GM12878 (cell line): Measurements from ENCODE around the gene RNU2-63P. TPM values are rescaled to one million over a fixed set of nuclear protein-coding genes. Genes with fewer than 3 reads are reported as not detected.

Experiments used
- ATAC-seq: fragments of 200-7000 bp; cut with Tn5 transposase; 3 replicates; pipeline ENCODE4 v1.9.1; 2020; ENCODE audit warnings: mild to moderate bottlenecking, moderate library complexity
- BruUV-seq: library from RNA; stranded (reverse); fragments of 400-500 nt; replicated peaks from 2 replicates; lab custom pipeline; 2021; lab: Mats Ljungman, UMichigan
- CTCF ChIA-PET: fragments of 300-600 bp; sonication (Branson Sonifier 250); formaldehyde crosslinking; extraction: SDS; loops from one replicate; lab custom pipeline; 2021; ENCODE audit warnings: inconsistent platforms; lab: Yijun Ruan, JAX
- POLR2A ChIA-PET: fragments of 350-600 bp; formaldehyde crosslinking; extraction: SDS; loops from one replicate; lab custom pipeline; 2021; ENCODE audit warnings: inconsistent platforms; lab: Charles Lee
- RAD21 ChIA-PET: fragments of 300-600 bp; sonication (Branson Sonifier 250); formaldehyde crosslinking; loops from one replicate; lab custom pipeline; 2023; ENCODE audit warnings: antibody characterized with exemption; ENCODE audit not compliant: unreplicated experiment; lab: Charles Lee
- SMC1A ChIA-PET: fragments of 300-600 bp; sonication (Branson Sonifier 250); formaldehyde crosslinking; loops from one replicate; lab custom pipeline; 2023; ENCODE audit not compliant: unreplicated experiment, uncharacterized antibody; lab: Charles Lee
- DNase-seq: peaks from one replicate; pipeline ENCODE4 v3.0.0-alpha.2; 2011; ENCODE audit warnings: low read depth, low spot score
- FAIRE-seq: peaks from 3 replicates; lab custom pipeline; 2011; peaks lifted over from hg19 to GRCh38; lab: Jason Lieb, UNC
- H2AFZ ChIP-seq: 2 replicates; pipeline ENCODE4 v1.6.0; 2011; ENCODE audit warnings: low read depth, low read length, control low read depth; ENCODE audit not compliant: control insufficient read depth
- H3K27ac ChIP-seq: 2 replicates; pipeline ENCODE4 v1.5.1; 2011; ENCODE audit warnings: control low read depth; ENCODE audit not compliant: control insufficient read depth, insufficient read depth
- H3K27me3 ChIP-seq, 2 experiments: replicated peaks in 1 of 2; 2 replicates each; pipeline versions ENCODE4 v1.6.0 to v1.6.1; 2011; ENCODE audit warnings: low read length in 1 of 2; ENCODE audit not compliant: control insufficient read depth in 2 of 2, insufficient read depth in 2 of 2
- H3K36me3 ChIP-seq, 2 experiments: 2 replicates each; pipeline ENCODE4 v1.5.1; 2011; ENCODE audit warnings: low read length in 1 of 2; ENCODE audit not compliant: control insufficient read depth in 2 of 2, insufficient read depth in 2 of 2
- H3K4me1 ChIP-seq: 2 replicates; pipeline ENCODE4 v1.6.1; 2011; ENCODE audit warnings: mild to moderate bottlenecking, low read length, moderate library complexity, mixed read lengths; ENCODE audit not compliant: control insufficient read depth, insufficient read depth
- H3K4me2 ChIP-seq: 2 replicates; pipeline ENCODE4 v1.6.0; 2011; ENCODE audit warnings: control low read depth; ENCODE audit not compliant: control insufficient read depth, insufficient read depth
- H3K4me3 ChIP-seq: fragments of 200-600 bp; sonication (generic); 2 replicates; pipeline ENCODE4 v1.5.1; 2016
- H3K79me2 ChIP-seq: 2 replicates; pipeline ENCODE4 v1.6.0; 2011; ENCODE audit warnings: low read length; ENCODE audit not compliant: control insufficient read depth, insufficient read depth
- H3K9ac ChIP-seq: 2 replicates; pipeline ENCODE4 v1.8.0; 2011; ENCODE audit warnings: low read length, control low read depth, mixed read lengths; ENCODE audit not compliant: control insufficient read depth, insufficient read depth
- H3K9me3 ChIP-seq: replicated peaks from 3 replicates; pipeline ENCODE4 v1.5.1; 2011; ENCODE audit warnings: mild to moderate bottlenecking, low read length; ENCODE audit not compliant: control insufficient read depth, insufficient read depth
- H4K20me1 ChIP-seq: 2 replicates; pipeline ENCODE4 v1.6.0; 2011; ENCODE audit not compliant: control insufficient read depth, insufficient read depth
- BCL11A ChIP-seq: IDR thresholded peaks from 2 replicates; pipeline ENCODE4 v1.6.1; 2011; ENCODE audit warnings: low read depth, low read length
- BHLHE40 ChIP-seq, 2 experiments: fragments of 450-650 bp in 1 of 2; IDR thresholded peaks; 2 replicates each; pipeline ENCODE4 v1.6.1; 2011 to 2017; ENCODE audit warnings: low read depth in 2 of 2, borderline replicate concordance in 1 of 2, improper control_type of control experiment in 1 of 2, low read length in 1 of 2, mild to moderate bottlenecking in 1 of 2
- FOXM1 ChIP-seq: IDR thresholded peaks from 2 replicates; pipeline ENCODE4 v1.6.1; 2012; ENCODE audit warnings: low read depth, mild to moderate bottlenecking, inconsistent platforms, low read length, moderate library complexity
- JUND ChIP-seq: IDR thresholded peaks from 2 replicates; pipeline ENCODE4 v1.6.1; 2012; ENCODE audit warnings: low read depth, mild to moderate bottlenecking, low read length, improper control_type of control experiment, moderate library complexity
- MEF2B ChIP-seq: fragments of 450-650 bp; IDR thresholded peaks from 2 replicates; pipeline ENCODE4 v1.6.1; 2018; ENCODE audit warnings: mild to moderate bottlenecking, moderate library complexity; ENCODE audit not compliant: partially characterized antibody, poor library complexity, severe bottlenecking
- MYC ChIP-seq: IDR thresholded peaks from 2 replicates; pipeline ENCODE4 v1.6.1; 2011; ENCODE audit warnings: mild to moderate bottlenecking, low read length, moderate library complexity, inconsistent platforms; ENCODE audit not compliant: insufficient read depth, insufficient replicate concordance, insufficient read length, severe bottlenecking
- NRF1 ChIP-seq: conservative IDR thresholded peaks from 2 replicates; pipeline ENCODE4 v1.6.1; 2011; ENCODE audit warnings: mild to moderate bottlenecking, low read depth, low read length, improper control_type of control experiment
- PML ChIP-seq: IDR thresholded peaks from 2 replicates; pipeline ENCODE4 v1.6.1; 2012; ENCODE audit warnings: low read length, inconsistent platforms
- RELA ChIP-seq: fragments of 450-650 bp; IDR thresholded peaks from 2 replicates; pipeline ENCODE4 v1.8.0; 2014; ENCODE audit warnings: borderline replicate concordance; ENCODE audit not compliant: partially characterized antibody
- SMARCA5 ChIP-seq: fragments of 450-650 bp; IDR thresholded peaks from 2 replicates; pipeline ENCODE4 v1.6.1; 2017; ENCODE audit warnings: mild to moderate bottlenecking
- SP1 ChIP-seq: IDR thresholded peaks from one replicate; pipeline ENCODE4 v1.6.1; 2011; ENCODE audit warnings: low read depth, low read length
- SREBF1 ChIP-seq: IDR thresholded peaks from 2 replicates; pipeline ENCODE4 v1.6.1; 2012; ENCODE audit warnings: mild to moderate bottlenecking, low read length
- SREBF2 ChIP-seq: IDR thresholded peaks from 2 replicates; pipeline ENCODE4 v1.6.1; 2012; ENCODE audit warnings: mild to moderate bottlenecking, low read length
- ZNF217 ChIP-seq: fragments of 450-650 bp; IDR thresholded peaks from 2 replicates; pipeline ENCODE4 v1.6.1; 2017; ENCODE audit warnings: antibody characterized with exemption, mild to moderate bottlenecking
- ZNF622 ChIP-seq: fragments of 450-650 bp; IDR thresholded peaks from 2 replicates; pipeline ENCODE4 v1.6.1; 2017; ENCODE audit warnings: mild to moderate bottlenecking, inconsistent platforms
- WGBS: methylation state at CpG from one replicate; pipeline ENCODE4 v1.1.6; 2016; ENCODE audit warnings: low lambda C conversion rate; ENCODE audit not compliant: insufficient replicate concordance, insufficient coverage; ENCODE audit errors: missing lambda C conversion rate; 5-methylcytosine and 5-hydroxymethylcytosine counted together
- in situ Hi-C: fragments of 300-500 bp; cut with MboI; formaldehyde crosslinking; loops from 9 replicates; pipeline ENCODE4 v1.14.3; 2018; ENCODE audit warnings: mixed read lengths
- intact Hi-C: fragments of 100-400 bp; cut with micrococcal nuclease; formaldehyde crosslinking; loops from one replicate; pipeline ENCODE4 v1.14.2; 2022; ENCODE audit not compliant: unreplicated experiment
- polyA plus RNA-seq, 11 experiments: library from polyadenylated mRNA; depleted of rRNA in 4 of 11; unstranded in 6 of 11; stranded (reverse) in 5 of 11; fragments of >200 nt; fragmentation: Nextera tagmentation in 4 of 11; fragmentation: Illumina TruSeq in 1 of 11; extraction: Ambion mirVana in 4 of 11; extraction: Trizol in 1 of 11; gene quantifications; 1 replicate in 1 of 11; 2 replicates in 10 of 11; pipeline versions ENCODE4 v1.2.1 to v1.2.3, GENCODE V29; 2011 to 2016; ENCODE audit warnings: inconsistent platforms in 2 of 11, missing spikeins in 2 of 11, low read depth in 1 of 11
- total RNA-seq, 4 experiments: library from RNA; depleted of rRNA in 3 of 4; stranded (reverse); fragments of >200 nt in 3 of 4; fragmentation: Illumina TruSeq in 1 of 4; extraction: Trizol in 1 of 4; gene quantifications; 2 replicates each; pipeline versions ENCODE4 v1.2.1 to v1.2.3, GENCODE V29; 2013 to 2021
- TF ChIP-seq, protein P1 (sequence below): fragments of 450-650 bp; IDR thresholded peaks from 2 replicates; pipeline ENCODE4 v1.6.1; 2017; ENCODE audit warnings: mild to moderate bottlenecking, low read depth, inconsistent platforms; ENCODE audit not compliant: poor library complexity, severe bottlenecking
- TF ChIP-seq, protein P2 (sequence below): fragments of 450-650 bp; IDR thresholded peaks from 2 replicates; pipeline ENCODE4 v1.6.1; 2016; ENCODE audit warnings: mild to moderate bottlenecking

Gene RNU2-63P
- total and polyA plus RNA-seq, 10 of the 15 experiments (the other 5 are each of a cell fraction or from before 2014, with no cell fraction given) = 10.7 to 117 (median 12.3) TPM; not detected in 5

- POLR2A ChIA-PET = no interaction called here
Measured at GRCh38 chr2:88005776-88006175, 10.6 kb downstream of the RNU2-63P start.

More at GRCh38 chr2:88005776-88006175, 10.6 kb downstream of the RNU2-63P start:
- Histone ChIP-seq H3K36me3 (no peaks in the 10 kb centered on the region), H3K79me2 (no peaks in the 10 kb centered on the region), H3K27ac (no peak overlapping the region), H3K4me1 (no peaks in the 10 kb centered on the region), H3K4me2 (no peak overlapping the region), H3K9ac (no peak overlapping the region), H2AFZ (no peak overlapping the region), H3K4me3 (no peak overlapping the region), H4K20me1 (no peaks in the 10 kb centered on the region), H3K27me3 (no peaks in the 10 kb centered on the region; a peak in 1 of 4 replicates), H3K9me3 (no peaks in the 10 kb centered on the region)
- no peak for TF ChIP-seq BCL11A
- TF ChIP-seq RELA = no peak
- TF ChIP-seq SREBF1 = no peak
- TF ChIP-seq, protein P1, sequence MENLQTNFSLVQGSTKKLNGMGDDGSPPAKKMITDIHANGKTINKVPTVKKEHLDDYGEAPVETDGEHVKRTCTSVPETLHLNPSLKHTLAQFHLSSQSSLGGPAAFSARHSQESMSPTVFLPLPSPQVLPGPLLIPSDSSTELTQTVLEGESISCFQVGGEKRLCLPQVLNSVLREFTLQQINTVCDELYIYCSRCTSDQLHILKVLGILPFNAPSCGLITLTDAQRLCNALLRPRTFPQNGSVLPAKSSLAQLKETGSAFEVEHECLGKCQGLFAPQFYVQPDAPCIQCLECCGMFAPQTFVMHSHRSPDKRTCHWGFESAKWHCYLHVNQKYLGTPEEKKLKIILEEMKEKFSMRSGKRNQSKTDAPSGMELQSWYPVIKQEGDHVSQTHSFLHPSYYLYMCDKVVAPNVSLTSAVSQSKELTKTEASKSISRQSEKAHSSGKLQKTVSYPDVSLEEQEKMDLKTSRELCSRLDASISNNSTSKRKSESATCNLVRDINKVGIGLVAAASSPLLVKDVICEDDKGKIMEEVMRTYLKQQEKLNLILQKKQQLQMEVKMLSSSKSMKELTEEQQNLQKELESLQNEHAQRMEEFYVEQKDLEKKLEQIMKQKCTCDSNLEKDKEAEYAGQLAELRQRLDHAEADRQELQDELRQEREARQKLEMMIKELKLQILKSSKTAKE = no peak
- TF ChIP-seq BHLHE40 (IDR thresholded peaks at IDR 0.05; ENCODE audit: borderline replicate concordance in 1 of 2, low read depth in 2 of 2, low read length in 1 of 2) = no peak
- no peak for TF ChIP-seq PML
- no peak for TF ChIP-seq SREBF2
- TF ChIP-seq MEF2B = no peak
- no peak for TF ChIP-seq ZNF622
- TF ChIP-seq SP1 = no peak
- no peak for TF ChIP-seq NRF1
- TF ChIP-seq, protein P2, sequence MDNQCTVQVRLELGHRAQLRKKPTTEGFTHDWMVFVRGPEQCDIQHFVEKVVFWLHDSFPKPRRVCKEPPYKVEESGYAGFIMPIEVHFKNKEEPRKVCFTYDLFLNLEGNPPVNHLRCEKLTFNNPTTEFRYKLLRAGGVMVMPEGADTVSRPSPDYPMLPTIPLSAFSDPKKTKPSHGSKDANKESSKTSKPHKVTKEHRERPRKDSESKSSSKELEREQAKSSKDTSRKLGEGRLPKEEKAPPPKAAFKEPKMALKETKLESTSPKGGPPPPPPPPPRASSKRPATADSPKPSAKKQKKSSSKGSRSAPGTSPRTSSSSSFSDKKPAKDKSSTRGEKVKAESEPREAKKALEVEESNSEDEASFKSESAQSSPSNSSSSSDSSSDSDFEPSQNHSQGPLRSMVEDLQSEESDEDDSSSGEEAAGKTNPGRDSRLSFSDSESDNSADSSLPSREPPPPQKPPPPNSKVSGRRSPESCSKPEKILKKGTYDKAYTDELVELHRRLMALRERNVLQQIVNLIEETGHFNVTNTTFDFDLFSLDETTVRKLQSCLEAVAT = no peak
- no peak for TF ChIP-seq ZNF217
- TF ChIP-seq MYC = no peak
- TF ChIP-seq JUND = no peak
- no peak for TF ChIP-seq FOXM1
- no peak for TF ChIP-seq SMARCA5
- ChIA-PET CTCF (interaction anchor here (1.2 kb wide), 1 partner anchor 54 kb away, joined by 4 read pairs; no protein-coding TSS in a partner anchor), RAD21 (no interaction called here), SMC1A (no interaction called here)
- no peak for DNase-seq
- ATAC-seq = no peak
- in situ Hi-C loops = loop anchor here (5.0 to 25.0 kb wide), 2 partner anchors 52 to 518 kb away; partner anchors contain the start of gene KRCC1
- no TSS peak for BruUV-seq
- intact Hi-C loops = no loop called here
- no peak for FAIRE-seq
- WGBS = 34% methylated on average over 6 of the region's 6 CpGs
